Left lung (tissue), 10 donors: ENCODE results near the gene CD276. TPM values are rescaled to one million over a fixed set of nuclear protein-coding genes. Genes with fewer than 3 reads are reported as not detected.
"Not testable (repeated sequence)": the region's sequence is repeated elsewhere in the genome, so short reads cannot be mapped to it uniquely, and the experiment has no call there.

ENCODE experiments used
- ATAC-seq: fragments of 200-7000 bp; cut with Tn5 transposase; one replicate; pipeline ENCODE4 v1.9.1; 2020; ENCODE audit warnings: moderate library complexity
- DNase-seq, 4 donors: peaks; one replicate each; pipeline ENCODE4 v3.0.0-alpha.2; 2013 to 2020
- H3K27ac ChIP-seq, 2 donors: fragments of 200-600 bp; sonication (generic) in 1 of 2; one replicate each; pipeline versions ENCODE4 v1.5.0 to v1.8.0; 2020 to 2021
- H3K27me3 ChIP-seq, 2 donors: fragments of 200-600 bp; sonication (generic) in 1 of 2; one replicate each; pipeline versions ENCODE4 v1.5.0 to v1.8.0; 2020 to 2021
- H3K36me3 ChIP-seq, 2 donors: fragments of 200-600 bp; sonication (generic) in 1 of 2; one replicate each; pipeline versions ENCODE4 v1.5.0 to v1.8.0; 2020 to 2021
- H3K4me1 ChIP-seq, 2 donors: fragments of 200-600 bp; one replicate each; pipeline ENCODE4 v1.8.0; 2021
- H3K4me3 ChIP-seq, 2 donors: fragments of 200-600 bp; sonication (generic) in 1 of 2; one replicate each; pipeline versions ENCODE4 v1.5.0 to v1.8.0; 2020 to 2021; ENCODE audit warnings: mild to moderate bottlenecking in 1 of 2
- H3K9me3 ChIP-seq, 2 donors: fragments of 200-600 bp; sonication (generic) in 1 of 2; one replicate each; pipeline versions ENCODE4 v1.5.0 to v1.8.0; 2020 to 2021
- CTCF ChIP-seq, 2 donors: fragments of 200-600 bp; sonication (generic) in 1 of 2; IDR thresholded peaks; one replicate each; pipeline versions ENCODE4 v1.5.0 to v1.8.0; 2021; ENCODE audit warnings: antibody characterized with exemption in 2 of 2
- intact Hi-C, 2 donors: fragments of 100-400 bp; cut with DNase I; formaldehyde crosslinking; loops; one replicate each; pipeline versions ENCODE4 v1.11.2 to v1.14.2; 2022
- polyA plus RNA-seq, 6 donors: library from polyadenylated mRNA; unstranded; fragments of 120-200 nt; gene quantifications; one replicate each; pipeline ENCODE4 v1.2.1, GENCODE V29; 2013; ENCODE audit not compliant: insufficient read length in 6 of 6
- total RNA-seq, 2 donors: library from RNA; stranded (reverse); fragmentation: NEBNext Ultra II Directional; extraction: Animal tissue kit (Norgen Biotek cat#: 25700); gene quantifications; one replicate each; pipeline ENCODE4 v1.2.1, GENCODE V29; 2021
- donor health status: DM: no; HTN: yes; CAD: no.
- donor health status: DM: no; HTN: no; CAD: no.

Gene CD276
- total and polyA plus RNA-seq, 8 donors: 71.9 to 185 (median 156) TPM

- Histone ChIP-seq H3K9me3 (no peaks in the 10 kb centered on the region), H3K27me3 (no peaks in the 10 kb centered on the region), H3K4me3 (no peak overlapping the region), H3K36me3 (no peaks in the 10 kb centered on the region), H3K27ac (no peak overlapping the region), H3K4me1 (no peaks in the 10 kb centered on the region)
- ATAC-seq: no peak
- intact Hi-C loops: no loop called here
- DNase-seq: no peak
- no peak for TF ChIP-seq CTCF (IDR thresholded peaks at IDR 0.05)
These were observed 40.0 kb downstream of the CD276 start for GRCh38 chr15:73724212-73724611.

- Histone ChIP-seq H3K27me3 (no peaks in the 10 kb centered on the region), H3K9me3 (peaks cover 0 to 2% of the 10 kb centered on the region in 2 donors), H3K36me3 (no peaks in the 10 kb centered on the region), H3K4me1 (no peaks in the 10 kb centered on the region), H3K27ac (no peak overlapping the region), H3K4me3 (no peak overlapping the region)
- intact Hi-C loops: no loop called here
- DNase-seq (no peak), ATAC-seq (no peak)
- TF ChIP-seq CTCF (IDR thresholded peaks at IDR 0.05): no peak
These were observed 43.3 kb downstream of the CD276 start for GRCh38 chr15:73727330-73727976.

- intact Hi-C loops, H3K36me3 ChIP-seq, H3K4me3 ChIP-seq, DNase-seq, H3K27ac ChIP-seq, H3K4me1 ChIP-seq, ATAC-seq, H3K9me3 ChIP-seq: not testable (repeated sequence)
- H3K27me3 ChIP-seq: peaks cover 0 to 13% of the 10 kb centered on the region in 2 donors
These were observed 47.9 kb downstream of the CD276 start for GRCh38 chr15:73732051-73732450.

- TF ChIP-seq CTCF (IDR thresholded peaks at IDR 0.05): no peak
- no peak overlapping the region for H3K27ac ChIP-seq
- no peak overlapping the region for H3K4me3 ChIP-seq
- no peak for ATAC-seq
- peaks cover 0 to 17% of the 10 kb centered on the region in 2 donors for H3K27me3 ChIP-seq
- peaks cover 0 to 2% of the 10 kb centered on the region in 2 donors for H3K9me3 ChIP-seq
- no peaks in the 10 kb centered on the region for H3K36me3 ChIP-seq
- no peak for DNase-seq
- intact Hi-C loops: no loop called here
- no peaks in the 10 kb centered on the region for H3K4me1 ChIP-seq
These were observed 48.7 kb downstream of the CD276 start for GRCh38 chr15:73732930-73733329.

GRCh38 chr15:73737535-73737934, 53.4 kb downstream of the CD276 start:
- H3K27ac ChIP-seq: no peak overlapping the region
- TF ChIP-seq CTCF (IDR thresholded peaks at IDR 0.05): no peak
- DNase-seq: no peak
- no peaks in the 10 kb centered on the region for H3K4me1 ChIP-seq
- ATAC-seq: no peak
- no peaks in the 10 kb centered on the region for H3K9me3 ChIP-seq
- peaks cover 0 to 27% of the 10 kb centered on the region in 2 donors for H3K27me3 ChIP-seq
- no peaks in the 10 kb centered on the region for H3K36me3 ChIP-seq
- intact Hi-C loops: no loop called here
- no peak overlapping the region for H3K4me3 ChIP-seq
